Coronary artery (tissue), 2 donors: ENCODE results near the gene TMEM62.

Source experiments
- DNase-seq: peaks from one replicate; pipeline ENCODE4 v3.0.0-alpha.2; 2017; ENCODE audit warnings: low spot score
- H3K27ac ChIP-seq, 2 donors: fragments of 200-600 bp; sonication (generic); one replicate each; pipeline ENCODE4 v1.5.1; 2016 to 2019
- H3K4me3 ChIP-seq: fragments of 200-600 bp; sonication (generic); 2 replicates; pipeline ENCODE4 v1.5.1; 2016; ENCODE audit warnings: mild to moderate bottlenecking, moderate library complexity
- CTCF ChIP-seq: fragments of 200-600 bp; sonication (generic); IDR thresholded peaks from one replicate; pipeline ENCODE4 v1.5.1; 2019; ENCODE audit warnings: antibody characterized with exemption

The TMEM62 gene

GRCh38 chr15:43183270-43183669 lies 49.9 kb downstream of the TMEM62 start:
- TF ChIP-seq CTCF = no peak
- Histone ChIP-seq H3K4me3 (no peak overlapping the region), H3K27ac (no peak overlapping the region)
- no peak for DNase-seq

- H3K4me3 ChIP-seq = peak overlapping the region; percentile 96
- DNase-seq = no peak
- H3K27ac ChIP-seq = peak overlapping the region; percentile 82 to 98
- no peak for TF ChIP-seq CTCF
Observed at GRCh38 chr15:43184407-43185124, 51.2 kb downstream of the TMEM62 start.

GRCh38 chr15:43185157-43186002 lies 52.0 kb downstream of the TMEM62 start, which contains the start of gene CCNDBP1:
CCNDBP1 (plus strand) TSS chr15:43185403; CDS start chr15:43185499, 96 bp downstream.
- Histone ChIP-seq H3K27ac (peak within 1 kb of the TSS; percentile 82 to 98), H3K4me3 (peak within 1 kb of the TSS; percentile 96)
- TF ChIP-seq CTCF = peak; percentile 29
- peak; percentile 95 for DNase-seq

GRCh38 chr15:43186003-43186353 lies 52.6 kb downstream of the TMEM62 start:
- peak; percentile 5 for TF ChIP-seq CTCF
- peak overlapping the region; percentile 96 for H3K4me3 ChIP-seq
- DNase-seq = no peak
- H3K27ac ChIP-seq = peak overlapping the region; percentile 82 to 98

- no peak for DNase-seq
- TF ChIP-seq CTCF = no peak
- Histone ChIP-seq H3K4me3 (no peak overlapping the region), H3K27ac (no peak overlapping the region)
Observed at GRCh38 chr15:43187544-43188155, 54.3 kb downstream of the TMEM62 start.

- TF ChIP-seq CTCF = no peak
- DNase-seq = no peak
- H3K4me3 ChIP-seq = no peak overlapping the region
- H3K27ac ChIP-seq = no peak overlapping the region
Observed at GRCh38 chr15:43189296-43189695, 55.9 kb downstream of the TMEM62 start.
